Neuron (in vitro differentiated cells): ENCODE results near the gene KRTAP9-1.
"Not testable (repeated sequence)": the region's sequence is repeated elsewhere in the genome, so short reads cannot be mapped to it uniquely, and the experiment has no call there.

Experiments used
- H2AFZ ChIP-seq: one replicate; pipeline ENCODE4 v1.6.1; 2013; ENCODE audit warnings: low read depth, mild to moderate bottlenecking, inconsistent platforms, low read length, moderate library complexity
- H3K27me3 ChIP-seq: one replicate; pipeline ENCODE4 v1.6.1; 2013; ENCODE audit warnings: low read length; ENCODE audit not compliant: insufficient read depth
- H3K36me3 ChIP-seq: one replicate; pipeline ENCODE4 v1.6.1; 2013; ENCODE audit warnings: low read length; ENCODE audit not compliant: insufficient read depth
- H3K4me1 ChIP-seq: one replicate; pipeline ENCODE4 v1.6.1; 2013; ENCODE audit warnings: low read length; ENCODE audit not compliant: insufficient read depth
- H3K4me3 ChIP-seq: 2 replicates; pipeline ENCODE4 v1.5.1; 2013; ENCODE audit warnings: mild to moderate bottlenecking, low read length, moderate library complexity
- H3K9me3 ChIP-seq: one replicate; pipeline ENCODE4 v1.6.1; 2013; ENCODE audit warnings: low read length

KRTAP9-1 gene

DNA sequence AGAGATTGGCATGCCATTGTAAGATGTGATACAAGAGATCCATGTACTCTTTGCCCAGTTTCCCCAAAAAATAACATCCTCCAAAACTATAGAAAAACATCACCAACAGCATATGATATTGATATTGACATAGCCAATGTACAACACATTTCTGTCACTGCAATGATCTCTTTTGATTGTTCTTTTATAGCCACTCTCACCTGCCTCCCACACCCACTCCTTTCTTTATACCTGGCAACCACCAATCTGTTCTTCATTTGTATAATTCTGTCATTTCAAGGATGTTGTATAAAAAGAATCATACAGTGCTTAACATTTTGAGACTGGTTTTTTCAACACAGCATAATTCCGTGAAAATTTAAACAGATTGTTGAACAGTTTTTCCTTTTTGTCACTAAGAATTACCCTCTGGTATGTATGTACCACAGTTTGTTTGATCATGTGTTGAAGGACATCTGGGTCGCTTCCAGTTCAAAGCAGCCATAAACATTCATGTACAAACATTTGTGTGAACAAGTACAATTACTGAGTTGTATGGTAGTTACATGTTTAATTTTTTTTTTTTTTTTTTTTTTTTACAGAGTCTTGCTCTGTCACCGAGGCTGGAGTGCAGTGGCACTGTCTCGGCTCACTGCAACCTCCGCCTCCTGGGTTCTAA lies 9.9 kb downstream of the KRTAP9-1 start:
- Histone ChIP-seq H3K4me1 (no peaks in the 10 kb centered on the region), H3K4me3 (no peak overlapping the region), H3K36me3 (no peaks in the 10 kb centered on the region), H3K9me3 (no peaks in the 10 kb centered on the region), H3K27me3 (no peaks in the 10 kb centered on the region), H2AFZ (no peak overlapping the region)

DNA sequence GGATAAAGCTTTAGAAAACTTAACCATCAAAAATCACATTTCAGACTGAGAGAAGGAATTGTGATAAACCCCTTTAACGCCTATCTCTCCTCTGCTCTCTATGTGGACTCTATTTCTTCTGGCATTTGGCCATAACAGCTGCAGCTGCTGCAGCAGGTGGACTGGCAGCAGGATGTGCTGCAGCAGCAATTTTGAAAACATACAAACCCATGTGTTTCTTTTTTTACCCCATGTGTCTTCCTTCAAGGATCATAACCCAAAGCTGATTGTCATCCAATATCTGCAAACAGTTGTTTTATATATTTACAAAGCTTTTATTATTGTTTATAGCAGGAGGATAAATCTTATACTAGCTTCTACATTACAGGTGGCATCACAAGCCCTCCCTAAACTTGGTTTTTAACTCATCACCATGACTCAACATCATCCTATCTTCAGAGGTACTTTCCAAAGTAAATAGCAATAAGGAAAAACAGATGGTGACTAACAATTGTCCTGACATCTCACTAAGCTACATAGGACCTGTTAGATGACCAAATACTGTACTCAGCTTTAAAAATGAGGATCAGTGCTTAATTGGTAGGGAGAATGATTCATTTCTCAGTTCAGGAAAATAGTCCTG lies 22.3 kb downstream of the KRTAP9-1 start:
- H3K27me3 ChIP-seq = no peaks in the 10 kb centered on the region
- no peak overlapping the region for H2AFZ ChIP-seq
- H3K36me3 ChIP-seq = no peaks in the 10 kb centered on the region
- H3K4me1 ChIP-seq = no peaks in the 10 kb centered on the region
- H3K4me3 ChIP-seq = no peak overlapping the region
- H3K9me3 ChIP-seq = no peaks in the 10 kb centered on the region

DNA sequence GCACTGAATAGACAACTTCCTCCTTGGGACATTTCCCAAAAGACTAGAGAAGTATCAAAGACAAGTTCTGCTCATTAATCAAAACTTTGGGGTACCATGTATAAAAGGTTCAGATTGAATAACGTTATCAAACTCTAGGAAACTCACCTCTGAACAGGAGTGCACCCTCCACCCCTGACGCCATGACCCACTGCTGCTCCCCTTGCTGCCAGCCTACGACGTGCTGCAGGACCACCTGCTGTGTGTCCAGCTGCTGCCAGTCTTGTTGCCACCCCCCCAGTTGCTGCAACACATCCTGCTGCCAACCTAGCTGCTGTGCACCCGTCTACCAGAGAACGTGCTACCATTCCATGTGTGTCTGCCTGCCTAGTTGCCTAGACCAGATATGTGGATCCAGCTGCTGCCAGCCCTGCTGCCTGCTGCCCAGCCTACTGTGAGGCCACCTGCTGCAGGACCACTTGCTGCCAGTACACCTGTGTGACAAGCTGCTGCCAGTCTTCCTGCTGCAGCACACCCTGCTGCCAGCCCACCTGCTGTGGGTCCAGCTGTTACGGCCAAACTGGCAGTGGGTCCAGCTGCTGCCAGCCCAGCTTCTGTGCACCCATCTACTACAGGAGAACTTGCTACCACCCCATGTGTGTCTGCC lies 23.0 kb downstream of the KRTAP9-1 start:
- Histone ChIP-seq H3K27me3 (no peaks in the 10 kb centered on the region), H3K36me3 (no peaks in the 10 kb centered on the region), H3K4me3 (no peak overlapping the region), H2AFZ (no peak overlapping the region), H3K4me1 (no peaks in the 10 kb centered on the region), H3K9me3 (no peaks in the 10 kb centered on the region)

DNA sequence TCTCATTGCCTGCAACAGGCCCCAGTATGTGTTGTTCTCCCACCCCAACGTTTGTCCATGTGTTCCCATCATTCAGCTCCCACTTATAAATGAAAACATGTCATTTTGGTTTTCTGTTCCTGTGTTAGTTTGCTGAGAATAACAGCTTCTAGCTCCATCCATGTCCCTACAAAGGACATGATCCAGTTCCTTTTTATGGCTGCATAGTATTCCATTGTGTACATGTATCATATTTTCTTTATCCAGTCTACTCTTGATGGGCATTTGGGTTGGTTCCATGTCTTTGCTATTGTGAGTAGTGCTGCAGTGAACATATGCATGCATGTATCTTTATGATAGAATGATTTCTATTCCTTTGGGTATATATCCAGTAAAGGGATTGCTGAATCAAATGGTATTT lies 26.0 kb downstream of the KRTAP9-1 start:
- Histone ChIP-seq H2AFZ (no peak overlapping the region), H3K36me3 (no peaks in the 10 kb centered on the region), H3K9me3 (no peaks in the 10 kb centered on the region), H3K4me3 (no peak overlapping the region), H3K4me1 (no peaks in the 10 kb centered on the region), H3K27me3 (no peaks in the 10 kb centered on the region)

DNA sequence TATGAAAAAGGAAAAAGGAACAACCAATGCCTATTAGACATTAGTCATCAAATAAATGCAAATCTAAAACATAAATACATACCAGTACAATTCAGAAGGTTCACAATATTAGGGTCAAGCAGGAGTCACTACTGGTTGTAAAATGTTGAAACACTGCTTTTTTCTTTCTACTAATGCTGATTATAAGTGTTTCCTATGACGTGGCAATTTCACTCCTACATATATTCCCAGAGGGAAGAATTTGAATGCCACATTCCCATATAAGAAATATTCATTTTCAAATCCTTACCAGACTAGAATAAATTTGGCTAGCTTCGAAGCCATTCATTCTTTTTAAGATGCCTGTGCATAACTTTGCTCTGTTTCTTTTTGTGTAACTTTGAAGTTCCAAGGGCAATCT lies 34.1 kb downstream of the KRTAP9-1 start:
- Histone ChIP-seq H3K27me3 (no peaks in the 10 kb centered on the region), H2AFZ (no peak overlapping the region), H3K9me3 (no peaks in the 10 kb centered on the region), H3K4me3 (no peak overlapping the region), H3K36me3 (no peaks in the 10 kb centered on the region), H3K4me1 (no peaks in the 10 kb centered on the region)

DNA sequence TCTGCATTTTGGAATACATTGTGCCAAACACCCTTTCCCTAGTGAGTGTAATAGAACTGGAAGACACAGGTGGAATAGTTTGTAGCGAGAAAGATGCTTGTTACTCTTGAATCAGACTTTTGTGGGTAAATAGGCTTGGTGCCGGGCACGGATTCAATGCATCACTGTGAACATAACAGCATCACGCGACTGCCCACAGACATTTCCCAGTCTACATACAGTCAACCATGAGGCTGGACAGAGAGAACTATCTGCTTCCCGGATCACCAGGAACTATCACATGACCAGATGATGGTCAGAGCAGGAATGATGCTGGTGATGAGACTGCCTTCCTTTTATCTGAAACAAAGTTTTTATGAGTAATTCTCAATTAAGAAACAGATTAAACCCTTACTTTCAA lies 36.4 kb downstream of the KRTAP9-1 start:
- Histone ChIP-seq H3K36me3 (no peaks in the 10 kb centered on the region), H3K4me1 (no peaks in the 10 kb centered on the region), H2AFZ (no peak overlapping the region), H3K9me3 (no peaks in the 10 kb centered on the region), H3K27me3 (no peaks in the 10 kb centered on the region), H3K4me3 (no peak overlapping the region)

DNA sequence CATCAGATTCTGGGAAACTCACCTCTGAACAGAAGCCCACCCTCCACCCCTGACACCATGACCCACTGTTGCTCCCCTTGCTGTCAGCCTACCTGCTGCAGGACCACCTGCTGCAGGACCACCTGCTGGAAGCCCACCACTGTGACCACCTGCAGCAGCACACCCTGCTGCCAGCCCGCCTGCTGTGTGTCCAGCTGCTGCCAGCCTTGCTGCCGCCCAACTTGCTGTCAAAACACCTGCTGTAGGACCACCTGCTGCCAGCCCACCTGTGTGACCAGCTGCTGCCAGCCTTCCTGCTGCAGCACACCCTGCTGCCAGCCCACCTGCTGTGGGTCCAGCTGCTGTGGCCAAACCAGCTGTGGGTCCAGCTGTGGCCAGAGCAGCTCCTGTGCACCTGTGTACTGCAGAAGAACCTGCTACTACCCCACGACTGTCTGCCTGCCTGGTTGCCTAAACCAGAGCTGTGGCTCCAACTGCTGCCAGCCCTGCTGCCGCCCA lies 37.0 kb downstream of the KRTAP9-1 start, which contains the start of gene KRTAP9-2:
TSS of gene KRTAP9-2 (plus strand) at position 51 of the 498 bp plus-strand sequence. CDS start at position 58, 7 bp downstream.
- H3K36me3 ChIP-seq, H3K9me3 ChIP-seq, H3K4me1 ChIP-seq, H2AFZ ChIP-seq, H3K27me3 ChIP-seq, H3K4me3 ChIP-seq: not testable (repeated sequence)

DNA sequence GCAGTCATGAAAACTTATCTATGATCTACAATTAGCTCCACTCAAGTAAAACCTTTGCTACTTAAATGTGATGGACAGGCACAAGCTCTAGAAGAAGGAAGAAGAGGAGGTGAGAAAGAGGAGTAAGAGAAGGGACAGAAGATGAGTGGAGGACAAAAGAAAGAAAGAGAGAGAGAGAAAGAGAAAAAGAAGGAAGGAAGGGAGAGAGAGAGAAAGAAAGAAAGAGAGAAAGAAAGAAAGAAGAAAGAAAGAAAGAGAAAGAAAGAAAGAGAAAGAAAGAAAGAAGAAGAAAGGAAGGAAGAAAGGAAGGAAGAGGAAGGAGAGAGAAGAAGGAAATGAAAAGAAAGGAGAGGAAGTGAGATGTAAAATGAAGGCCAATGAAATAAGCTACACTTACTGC lies 40.4 kb downstream of the KRTAP9-1 start:
- H3K9me3 ChIP-seq = no peaks in the 10 kb centered on the region
- no peaks in the 10 kb centered on the region for H3K36me3 ChIP-seq
- H2AFZ ChIP-seq = no peak overlapping the region
- no peak overlapping the region for H3K4me3 ChIP-seq
- peaks cover 2% of the 10 kb centered on the region for H3K4me1 ChIP-seq
- H3K27me3 ChIP-seq = peaks cover 4% of the 10 kb centered on the region

DNA sequence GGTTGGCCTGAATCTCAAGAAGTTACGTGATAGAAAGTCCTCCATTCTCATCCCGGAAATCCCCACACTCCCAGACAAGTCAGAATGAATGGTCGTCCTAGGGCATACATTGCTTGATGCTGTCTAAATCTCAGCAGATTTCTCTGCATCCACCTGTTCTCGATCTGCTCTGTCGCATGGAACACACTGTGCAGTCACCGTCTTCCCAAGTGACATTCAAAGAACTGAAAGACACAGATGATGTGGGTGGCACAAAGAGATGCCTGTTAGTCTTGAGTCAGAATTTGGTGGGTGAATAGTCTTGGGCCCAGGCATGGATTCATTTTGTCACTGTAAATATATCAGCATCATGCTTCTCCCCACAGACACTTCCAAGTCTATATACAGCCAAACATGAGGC lies 42.0 kb downstream of the KRTAP9-1 start:
- no peaks in the 10 kb centered on the region for H3K36me3 ChIP-seq
- H3K4me3 ChIP-seq = no peak overlapping the region
- no peak overlapping the region for H2AFZ ChIP-seq
- H3K27me3 ChIP-seq = peaks cover 4% of the 10 kb centered on the region
- peaks cover 2% of the 10 kb centered on the region for H3K4me1 ChIP-seq
- H3K9me3 ChIP-seq = no peaks in the 10 kb centered on the region

DNA sequence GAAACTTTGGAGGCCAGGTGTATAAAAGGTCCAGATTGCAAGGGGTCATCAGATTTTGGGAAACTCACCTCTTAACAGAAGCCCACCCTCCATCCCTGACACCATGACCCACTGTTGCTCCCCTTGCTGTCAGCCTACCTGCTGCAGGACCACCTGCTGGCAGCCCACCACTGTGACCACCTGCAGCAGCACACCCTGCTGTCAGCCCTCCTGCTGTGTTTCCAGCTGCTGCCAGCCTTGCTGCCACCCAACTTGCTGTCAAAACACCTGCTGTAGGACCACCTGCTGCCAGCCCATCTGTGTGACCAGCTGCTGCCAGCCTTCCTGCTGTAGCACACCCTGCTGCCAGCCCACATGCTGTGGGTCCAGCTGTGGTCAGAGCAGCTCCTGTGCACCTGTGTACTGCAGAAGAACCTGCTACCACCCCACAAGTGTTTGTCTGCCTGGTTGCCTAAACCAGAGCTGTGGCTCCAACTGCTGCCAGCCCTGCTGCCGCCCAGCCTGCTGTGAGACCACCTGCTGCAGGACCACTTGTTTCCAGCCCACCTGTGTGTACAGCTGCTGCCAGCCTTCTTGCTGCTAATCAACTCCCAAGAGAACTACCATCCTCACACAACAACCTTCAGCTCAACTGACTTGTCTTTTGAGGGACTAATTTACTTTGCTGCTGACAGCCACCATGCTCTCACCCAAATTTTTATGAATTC lies 42.9 kb downstream of the KRTAP9-1 start, which contains the start of gene KRTAP9-3:
TSS of gene KRTAP9-3 (plus strand) at position 51 of the 707 bp plus-strand sequence. CDS start at position 104, 53 bp downstream.
- not testable (repeated sequence) for H3K36me3 ChIP-seq, H2AFZ ChIP-seq, H3K27me3 ChIP-seq, H3K9me3 ChIP-seq, H3K4me1 ChIP-seq, H3K4me3 ChIP-seq

DNA sequence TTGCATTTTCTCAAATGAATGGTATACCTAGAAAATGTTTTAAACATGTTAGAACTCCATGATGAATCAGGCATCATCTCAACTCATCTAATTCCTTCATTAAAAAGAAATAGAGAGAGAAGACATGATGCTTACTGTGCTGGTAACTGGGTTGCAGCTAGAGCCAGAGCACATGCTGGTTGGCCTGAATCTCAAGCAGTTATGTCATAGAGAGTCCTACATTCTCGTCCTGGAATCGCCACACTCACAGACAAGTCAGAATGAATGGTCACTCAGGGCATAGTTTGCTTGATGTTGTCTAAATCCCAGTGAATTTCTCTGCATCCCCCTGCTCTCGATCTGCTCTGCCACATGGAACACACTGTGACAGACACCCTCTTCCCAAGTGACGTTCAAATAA lies 47.4 kb downstream of the KRTAP9-1 start:
- not testable (repeated sequence) for H3K36me3 ChIP-seq, H3K4me1 ChIP-seq, H2AFZ ChIP-seq, H3K9me3 ChIP-seq, H3K27me3 ChIP-seq, H3K4me3 ChIP-seq

DNA sequence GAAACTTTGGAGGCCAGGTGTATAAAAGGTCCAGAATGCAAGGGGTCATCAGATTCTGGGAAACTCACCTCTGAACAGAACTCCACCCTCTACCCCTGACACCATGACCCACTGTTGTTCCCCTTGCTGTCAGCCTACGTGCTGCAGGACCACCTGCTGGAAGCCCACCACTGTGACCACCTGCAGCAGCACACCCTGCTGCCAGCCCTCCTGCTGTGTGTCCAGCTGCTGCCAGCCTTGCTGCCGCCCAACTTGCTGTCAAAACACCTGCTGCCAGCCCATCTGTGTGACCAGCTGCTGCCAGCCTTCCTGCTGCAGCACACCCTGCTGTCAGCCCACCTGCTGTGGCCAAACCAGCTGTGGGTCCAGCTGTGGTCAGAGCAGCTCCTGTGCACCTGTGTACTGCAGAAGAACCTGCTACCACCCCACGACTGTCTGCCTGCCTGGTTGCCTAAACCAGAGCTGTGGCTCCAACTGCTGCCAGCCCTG lies 48.3 kb downstream of the KRTAP9-1 start, which contains the start of gene KRTAP9-8:
TSS of gene KRTAP9-8 (plus strand) at position 51 of the 489 bp plus-strand sequence. CDS start at position 104, 53 bp downstream.
- H3K4me3 ChIP-seq, H3K4me1 ChIP-seq: not testable (repeated sequence)

More for the DNA sequence above, 48.3 kb downstream of the KRTAP9-1 start, which contains the start of gene KRTAP9-8:
- H3K27me3 ChIP-seq, H2AFZ ChIP-seq, H3K36me3 ChIP-seq, H3K9me3 ChIP-seq: not testable (repeated sequence)
